Choroid plexus epithelial cell (primary cell): ENCODE results near the gene ZNF200.
"Not testable (repeated sequence)": the region's sequence is repeated elsewhere in the genome, so short reads cannot be mapped to it uniquely, and the experiment has no call there.

ENCODE experiments used
- DNase-seq: peaks from one replicate; pipeline ENCODE4 v3.0.0-alpha.2; 2010; ENCODE audit warnings: low read depth
- H3K4me3 ChIP-seq: 2 replicates; pipeline ENCODE4 v1.5.1; 2011; ENCODE audit warnings: low read depth, mild to moderate bottlenecking, control low read depth, low read length, moderate library complexity
- TF ChIP-seq, protein P1 (sequence below): conservative IDR thresholded peaks from 2 replicates; pipeline ENCODE4 v1.5.1; 2011; ENCODE audit warnings: low read depth, mild to moderate bottlenecking, control low read depth, inconsistent platforms, low read length, moderate library complexity

The ZNF200 gene

DNA sequence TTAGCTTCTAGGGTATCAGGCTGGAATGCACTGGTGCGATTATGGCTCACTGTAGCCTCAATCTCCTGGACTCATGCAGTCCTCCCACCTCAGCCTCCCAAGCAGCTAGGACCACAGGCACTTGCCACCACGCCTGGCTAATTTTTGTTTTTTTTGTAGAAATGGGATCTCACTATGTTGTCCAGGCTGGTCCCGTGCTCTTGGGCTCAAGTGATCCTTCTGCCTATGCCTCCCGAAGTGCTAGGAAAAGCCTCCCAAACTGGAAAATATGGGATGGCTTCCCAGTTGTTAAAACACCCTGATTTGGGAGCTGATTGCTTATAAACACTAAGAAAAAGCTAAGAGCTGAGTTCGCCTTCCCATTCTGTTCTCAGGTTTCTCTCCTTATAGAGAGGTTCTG, 41.7 kb upstream of the ZNF200 start:
- TF ChIP-seq, protein P1, sequence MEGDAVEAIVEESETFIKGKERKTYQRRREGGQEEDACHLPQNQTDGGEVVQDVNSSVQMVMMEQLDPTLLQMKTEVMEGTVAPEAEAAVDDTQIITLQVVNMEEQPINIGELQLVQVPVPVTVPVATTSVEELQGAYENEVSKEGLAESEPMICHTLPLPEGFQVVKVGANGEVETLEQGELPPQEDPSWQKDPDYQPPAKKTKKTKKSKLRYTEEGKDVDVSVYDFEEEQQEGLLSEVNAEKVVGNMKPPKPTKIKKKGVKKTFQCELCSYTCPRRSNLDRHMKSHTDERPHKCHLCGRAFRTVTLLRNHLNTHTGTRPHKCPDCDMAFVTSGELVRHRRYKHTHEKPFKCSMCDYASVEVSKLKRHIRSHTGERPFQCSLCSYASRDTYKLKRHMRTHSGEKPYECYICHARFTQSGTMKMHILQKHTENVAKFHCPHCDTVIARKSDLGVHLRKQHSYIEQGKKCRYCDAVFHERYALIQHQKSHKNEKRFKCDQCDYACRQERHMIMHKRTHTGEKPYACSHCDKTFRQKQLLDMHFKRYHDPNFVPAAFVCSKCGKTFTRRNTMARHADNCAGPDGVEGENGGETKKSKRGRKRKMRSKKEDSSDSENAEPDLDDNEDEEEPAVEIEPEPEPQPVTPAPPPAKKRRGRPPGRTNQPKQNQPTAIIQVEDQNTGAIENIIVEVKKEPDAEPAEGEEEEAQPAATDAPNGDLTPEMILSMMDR = no peak
- DNase-seq = no peak
- no peak overlapping the region for H3K4me3 ChIP-seq

DNA sequence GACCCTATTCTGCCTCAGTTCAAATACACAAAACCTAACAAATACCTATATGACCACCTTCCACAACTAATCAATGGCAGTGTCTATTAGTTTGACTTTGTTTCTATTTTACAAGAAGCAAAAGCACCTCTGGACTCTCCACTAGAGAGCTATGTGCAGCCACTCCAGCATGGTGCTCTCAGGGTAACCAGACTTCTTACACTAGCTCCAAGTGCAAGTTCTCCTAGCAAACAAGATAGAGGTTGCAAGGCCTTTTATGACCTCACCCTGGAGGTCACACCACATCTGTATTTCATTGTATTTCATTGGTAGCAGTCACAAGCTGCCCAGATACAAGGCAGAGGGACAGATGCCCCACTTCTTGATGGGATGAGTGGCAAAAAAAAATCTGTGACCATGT, 40.0 kb upstream of the ZNF200 start:
- no peak for DNase-seq
- TF ChIP-seq, protein P1 = no peak
- no peak overlapping the region for H3K4me3 ChIP-seq

DNA sequence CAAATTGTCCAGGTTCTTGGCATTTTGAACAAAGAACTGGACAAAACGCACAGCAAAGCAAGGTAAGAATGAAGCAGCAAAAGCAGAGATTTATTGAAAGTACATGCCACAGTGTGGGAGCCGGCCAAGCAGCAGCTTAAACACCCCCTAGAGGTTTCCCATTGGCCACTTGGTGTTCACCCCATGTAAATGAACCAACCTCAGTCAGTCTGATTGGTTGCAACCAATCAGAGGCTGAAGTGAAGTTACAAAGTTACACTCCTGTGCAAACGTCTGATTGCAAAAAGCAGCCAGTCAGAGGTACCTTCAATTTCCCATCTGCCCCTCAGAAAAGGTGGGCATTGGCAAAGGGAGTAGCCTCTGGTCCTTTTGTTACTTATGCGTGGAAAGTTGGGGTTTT, 39.5 kb upstream of the ZNF200 start:
- peak; percentile 27 for DNase-seq
- no peak overlapping the region for H3K4me3 ChIP-seq
- TF ChIP-seq, protein P1 = no peak

DNA sequence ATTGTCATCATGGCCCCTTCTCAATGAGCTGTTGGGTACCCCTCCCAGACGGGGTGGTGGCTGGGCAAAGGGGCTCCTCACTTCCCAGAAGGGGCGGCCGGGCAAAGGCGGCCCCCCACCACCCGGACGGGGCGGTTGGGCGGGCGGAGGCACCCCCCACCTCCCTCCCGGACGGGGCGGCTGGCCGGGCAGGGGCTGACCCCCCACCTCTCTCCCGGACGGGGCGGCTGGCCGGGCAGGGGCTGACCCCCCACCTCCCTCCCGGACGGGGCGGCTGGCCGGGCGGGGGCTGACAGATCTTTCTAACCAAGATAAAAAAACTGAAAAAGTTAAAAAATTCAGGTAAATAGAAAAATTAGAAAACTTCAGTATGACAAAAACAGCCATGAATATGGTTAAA, 36.3 kb upstream of the ZNF200 start:
- H3K4me3 ChIP-seq, DNase-seq: not testable (repeated sequence)

DNA sequence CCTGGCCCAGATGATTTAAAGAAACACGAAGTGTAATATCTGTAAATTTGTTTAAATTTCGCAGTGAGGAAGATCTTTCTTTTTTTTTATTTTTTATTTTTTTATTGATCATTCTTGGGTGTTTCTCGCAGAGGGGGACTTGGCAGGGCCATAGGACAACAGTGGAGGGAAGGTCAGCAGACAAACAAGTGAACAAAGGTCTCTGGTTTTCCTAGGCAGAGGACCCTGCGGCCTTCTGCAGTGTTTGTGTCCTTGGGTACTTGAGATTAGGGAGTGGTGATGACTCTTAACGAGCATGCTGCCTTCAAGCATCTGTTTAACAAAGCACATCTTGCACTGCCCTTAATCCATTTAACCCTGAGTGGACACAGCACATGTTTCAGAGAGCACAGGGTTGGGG, 35.8 kb upstream of the ZNF200 start:
- H3K4me3 ChIP-seq, DNase-seq: not testable (repeated sequence)

DNA sequence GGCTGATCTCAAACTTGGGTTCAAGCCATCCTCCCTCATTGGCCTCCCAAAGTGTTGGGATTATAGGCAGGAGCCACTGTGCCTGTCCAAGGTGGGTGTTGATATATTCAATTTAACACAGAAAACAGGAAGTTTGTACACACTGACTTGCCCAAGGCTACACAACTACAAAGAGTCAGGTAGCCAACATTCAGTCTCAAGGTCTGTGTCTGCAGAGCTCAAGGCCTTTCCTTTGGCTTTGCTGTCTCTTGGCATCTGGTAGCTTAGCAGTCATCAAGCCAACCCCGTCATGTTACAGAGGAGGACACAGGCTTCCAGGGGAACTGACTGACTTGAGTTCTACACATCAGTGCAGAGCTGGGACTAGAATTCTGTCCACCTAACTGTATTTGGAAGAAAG, 33.3 kb upstream of the ZNF200 start:
- DNase-seq = no peak
- TF ChIP-seq, protein P1 = no peak
- no peak overlapping the region for H3K4me3 ChIP-seq

DNA sequence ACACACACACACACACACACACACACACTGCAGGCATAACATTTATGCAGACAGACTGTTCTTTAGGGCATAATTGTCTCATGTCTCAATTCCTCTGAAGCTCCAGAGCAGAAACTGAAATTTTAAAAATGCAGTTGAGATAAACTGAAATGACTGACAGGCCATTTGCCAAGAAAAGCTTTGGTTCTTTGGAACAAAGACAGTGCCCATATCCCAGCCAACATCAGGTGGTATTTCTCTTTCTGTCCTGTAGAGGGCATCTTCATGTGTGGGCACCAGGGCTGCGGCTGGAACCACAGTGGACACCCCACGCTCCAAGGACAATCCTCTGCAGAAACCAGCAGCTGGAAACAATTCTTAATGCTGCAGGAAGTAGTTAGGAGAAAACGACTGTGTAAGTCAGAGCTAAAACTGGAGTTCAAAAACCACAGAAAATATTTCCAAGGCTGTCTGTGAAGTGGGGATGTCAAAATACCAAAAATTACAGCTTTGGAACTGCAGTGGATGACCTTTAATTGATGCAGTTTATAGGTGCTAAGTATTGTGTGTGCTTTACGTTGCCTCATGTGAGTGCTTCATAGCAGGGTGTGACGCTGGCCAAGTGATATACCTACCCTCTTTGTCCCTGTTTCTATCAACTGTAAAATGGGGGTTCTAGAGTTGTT, 32.0 kb upstream of the ZNF200 start:
- H3K4me3 ChIP-seq = no peak overlapping the region
- DNase-seq = peak; percentile 53

More for the DNA sequence above, 32.0 kb upstream of the ZNF200 start:
- TF ChIP-seq, protein P1 = peak; percentile 64
